GM18951 (cell line): ENCODE measurements around the gene MEF2D.

Experiments used
- POLR2A ChIP-seq: IDR thresholded peaks from 4 replicates; pipeline ENCODE4 v1.6.1; 2011; ENCODE audit warnings: mild to moderate bottlenecking; ENCODE audit not compliant: insufficient read length, insufficient read depth; ENCODE audit errors: extremely low read depth
- in situ Hi-C: fragments of 300-500 bp; cut with MboI; formaldehyde crosslinking; loops from one replicate; pipeline ENCODE4 v1.12.0; 2022; ENCODE audit warnings: low sequenced_read_pairs, mixed read lengths, inconsistent platforms; ENCODE audit not compliant: unreplicated experiment

MEF2D gene

DNA sequence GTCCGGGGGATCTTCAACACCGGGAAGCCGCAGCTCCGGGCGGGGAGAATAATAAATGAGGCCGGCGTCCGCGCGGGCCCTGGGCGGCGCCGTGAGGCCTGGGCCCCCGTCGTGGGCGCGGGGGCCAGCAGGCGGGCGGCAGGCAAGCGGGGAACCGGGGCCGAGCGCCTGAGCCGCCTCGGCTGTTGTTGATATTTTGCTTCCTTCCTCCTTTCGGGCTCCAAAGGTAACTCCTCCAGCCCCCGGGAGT lies at the start of gene MEF2D:
TSS of gene MEF2D (minus strand) at position 233 of the 250 bp plus-strand sequence. CDS start 17,483 bp downstream, outside the sequence.
- TF ChIP-seq POLR2A, result no peak
- in situ Hi-C loops, result no loop called here

DNA sequence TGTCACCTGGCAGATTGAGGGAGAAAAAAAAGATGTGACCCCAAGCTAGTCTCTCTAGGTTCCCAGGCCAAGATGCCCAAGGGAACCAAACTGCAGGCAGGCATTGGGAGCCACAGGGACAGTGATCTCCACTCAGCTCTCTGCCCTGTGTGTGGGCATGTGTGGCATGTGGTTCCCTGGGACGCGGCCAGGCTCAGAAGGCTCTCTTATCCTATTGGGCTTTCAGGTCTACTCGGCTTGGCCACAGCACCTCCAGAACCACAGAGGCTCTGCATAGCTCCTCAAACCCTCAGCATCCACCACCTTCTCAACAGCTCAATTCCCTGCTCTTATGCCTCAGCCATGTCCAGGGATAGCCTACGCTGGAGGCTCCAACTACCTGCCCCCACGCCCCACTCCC lies 49.8 kb upstream of the MEF2D start:
- in situ Hi-C loops, result no loop called here
- TF ChIP-seq POLR2A, result no peak

DNA sequence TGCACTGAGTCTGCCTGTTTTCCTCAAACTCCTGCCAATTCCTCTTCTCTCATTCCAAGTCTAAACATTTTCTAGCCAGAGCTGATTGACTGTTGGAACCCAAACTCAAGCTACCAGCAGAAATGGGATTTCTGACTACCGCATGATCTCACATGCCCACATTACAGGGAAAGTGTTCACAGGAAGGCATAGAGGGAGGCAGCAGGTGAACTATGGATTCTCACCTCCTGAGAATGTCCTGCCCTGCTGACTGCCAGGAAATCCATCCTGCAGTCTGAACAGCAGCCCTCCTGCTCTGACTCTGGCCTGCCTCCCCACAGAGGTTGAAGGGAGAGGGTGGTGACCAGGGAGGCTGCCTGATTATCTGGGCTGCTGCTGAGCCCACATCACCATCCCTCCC lies 49.3 kb upstream of the MEF2D start:
- no peak for TF ChIP-seq POLR2A
- in situ Hi-C loops, result no loop called here

DNA sequence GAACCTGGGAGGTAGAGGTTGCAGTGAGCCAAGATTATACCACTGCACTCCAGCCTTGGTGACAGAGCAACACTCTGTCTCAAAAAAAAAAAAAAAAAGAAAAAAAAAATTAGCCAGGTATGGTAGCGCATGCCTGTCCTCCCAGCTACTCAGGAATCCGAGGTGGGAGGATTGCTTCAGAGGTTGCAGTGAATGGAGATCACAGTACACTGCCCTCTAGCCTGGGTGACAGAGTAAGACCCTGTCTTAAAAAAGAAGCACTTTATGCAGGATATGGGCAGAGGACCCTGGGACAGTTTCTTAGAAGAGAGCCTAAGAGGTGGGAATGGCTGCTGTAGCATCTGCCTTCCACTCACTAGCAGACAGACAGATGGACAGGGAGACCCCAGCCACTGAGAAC lies 48.8 kb upstream of the MEF2D start:
- in situ Hi-C loops, result no loop called here
- no peak for TF ChIP-seq POLR2A

DNA sequence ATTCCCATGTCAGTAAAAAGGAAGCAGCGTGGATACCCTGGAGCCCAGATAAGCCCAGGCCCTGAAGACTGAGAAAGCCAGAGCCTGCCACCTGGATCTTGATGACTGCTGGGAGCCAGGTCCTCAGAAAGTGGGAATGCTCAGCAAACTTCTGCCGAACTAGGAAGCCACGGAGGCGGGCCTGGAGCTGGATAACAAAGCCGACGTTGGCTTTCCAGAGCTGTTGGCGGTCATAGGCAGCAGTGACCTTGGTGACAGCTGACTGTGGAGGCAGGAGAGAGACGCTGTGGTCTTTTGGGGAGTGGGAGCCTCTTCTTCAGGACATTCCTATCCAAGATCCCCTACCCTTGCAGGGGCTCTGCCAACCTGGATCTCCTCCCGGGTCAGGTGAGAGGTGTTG lies 47.4 kb upstream of the MEF2D start:
- in situ Hi-C loops, result no loop called here
- TF ChIP-seq POLR2A, result no peak

DNA sequence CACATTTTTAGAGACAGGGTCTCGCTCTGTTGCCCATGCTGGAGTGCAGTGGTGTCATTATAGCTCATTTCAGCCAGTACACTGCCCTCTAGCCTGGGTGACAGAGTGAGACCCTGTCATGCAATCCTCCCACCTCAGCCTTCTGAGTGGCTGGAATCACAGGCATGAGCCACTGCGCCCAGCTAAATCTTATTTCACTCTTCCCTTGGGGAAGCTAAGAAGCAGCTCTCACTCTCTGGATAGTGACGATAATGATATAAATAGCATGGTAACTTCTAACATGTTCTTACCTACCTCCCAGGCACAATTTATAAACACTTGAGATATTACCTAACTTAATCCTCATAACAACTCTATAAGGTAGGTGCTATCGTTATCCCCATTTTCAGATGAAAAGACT lies 46.9 kb upstream of the MEF2D start:
- no peak for TF ChIP-seq POLR2A
- in situ Hi-C loops, result no loop called here

DNA sequence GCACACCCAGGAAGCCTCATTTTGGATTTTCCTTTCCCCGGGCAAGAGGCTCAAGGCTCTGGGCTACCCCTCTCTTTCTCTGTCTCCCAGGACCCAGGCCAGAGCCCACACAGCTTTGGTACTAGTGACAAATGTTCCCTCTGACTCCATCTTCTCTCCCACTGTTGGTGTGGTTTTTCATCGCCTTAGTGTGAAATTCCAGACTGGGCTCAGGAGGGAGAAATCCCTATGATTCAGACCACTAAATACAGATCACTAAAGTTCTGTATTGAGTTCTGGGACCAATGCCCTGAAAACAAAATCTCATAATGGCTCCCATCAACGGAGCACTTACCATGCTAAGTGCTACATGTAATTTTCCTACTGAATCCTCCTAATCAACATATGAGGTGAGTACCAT lies 45.7 kb upstream of the MEF2D start:
- in situ Hi-C loops, result no loop called here
- TF ChIP-seq POLR2A, result no peak

DNA sequence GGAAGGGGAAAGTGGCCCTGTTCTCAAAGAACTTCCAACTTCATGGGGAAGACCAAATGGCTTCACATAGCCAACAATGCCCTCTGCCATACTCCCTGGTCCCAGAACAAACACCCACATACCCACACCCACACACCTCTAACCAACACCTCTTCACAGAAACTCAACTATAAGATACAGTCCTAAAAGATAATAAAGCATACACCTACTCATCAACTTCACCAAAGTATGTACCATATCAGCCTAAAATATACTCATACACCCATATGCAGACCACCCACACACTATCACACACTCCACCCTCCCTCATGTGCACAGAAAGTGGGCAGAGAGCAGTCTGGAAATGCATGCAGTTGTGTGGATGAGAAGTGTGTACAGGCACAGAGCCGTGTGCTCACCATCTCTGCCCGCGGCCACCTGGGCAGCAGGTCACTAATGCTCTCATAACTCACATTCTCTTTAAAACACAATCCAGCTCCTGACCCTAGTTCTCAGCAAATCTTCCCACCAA lies 44.1 kb upstream of the MEF2D start:
- no peak for TF ChIP-seq POLR2A
- in situ Hi-C loops, result no loop called here

DNA sequence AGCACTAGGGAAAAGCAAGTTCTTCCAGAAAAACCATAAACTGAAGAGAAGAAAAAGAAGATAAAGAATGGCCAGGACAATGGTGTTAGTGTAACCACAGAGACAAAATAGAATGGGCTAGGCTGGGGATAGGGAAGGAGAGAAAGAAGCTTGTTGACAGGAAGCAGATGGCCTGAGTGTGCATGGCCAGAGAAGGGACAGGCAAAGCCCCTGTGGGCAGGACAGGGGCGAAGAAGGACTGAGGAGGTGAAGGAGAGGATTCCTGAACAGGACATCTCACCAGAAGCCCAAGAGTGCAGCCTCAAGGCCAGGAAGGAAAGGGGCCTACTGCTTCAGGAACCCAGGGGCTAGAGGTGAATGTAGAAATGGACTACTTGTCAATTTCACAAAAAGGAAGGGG lies 42.5 kb upstream of the MEF2D start:
- no peak for TF ChIP-seq POLR2A
- in situ Hi-C loops, result no loop called here

DNA sequence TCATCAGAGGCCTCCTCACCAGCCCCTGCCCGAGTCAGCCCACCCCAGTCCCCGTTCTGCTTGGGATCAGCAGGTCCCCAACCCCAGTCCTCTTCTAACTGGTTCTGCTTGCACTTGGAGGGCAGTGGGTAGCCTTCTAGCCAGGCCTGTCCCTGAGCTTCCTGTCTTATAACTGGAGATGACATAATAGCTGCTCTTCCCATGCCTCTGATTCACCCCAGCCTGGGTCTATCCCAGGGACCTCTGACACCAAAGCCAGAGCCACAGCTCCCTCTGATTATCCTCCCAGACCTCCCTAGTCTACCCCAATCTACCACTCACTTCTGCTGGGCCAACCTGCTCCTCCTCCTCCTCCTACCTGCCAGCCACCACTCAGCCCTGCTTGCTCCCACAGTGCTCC lies 40.4 kb upstream of the MEF2D start:
- TF ChIP-seq POLR2A, result no peak
- in situ Hi-C loops, result no loop called here

DNA sequence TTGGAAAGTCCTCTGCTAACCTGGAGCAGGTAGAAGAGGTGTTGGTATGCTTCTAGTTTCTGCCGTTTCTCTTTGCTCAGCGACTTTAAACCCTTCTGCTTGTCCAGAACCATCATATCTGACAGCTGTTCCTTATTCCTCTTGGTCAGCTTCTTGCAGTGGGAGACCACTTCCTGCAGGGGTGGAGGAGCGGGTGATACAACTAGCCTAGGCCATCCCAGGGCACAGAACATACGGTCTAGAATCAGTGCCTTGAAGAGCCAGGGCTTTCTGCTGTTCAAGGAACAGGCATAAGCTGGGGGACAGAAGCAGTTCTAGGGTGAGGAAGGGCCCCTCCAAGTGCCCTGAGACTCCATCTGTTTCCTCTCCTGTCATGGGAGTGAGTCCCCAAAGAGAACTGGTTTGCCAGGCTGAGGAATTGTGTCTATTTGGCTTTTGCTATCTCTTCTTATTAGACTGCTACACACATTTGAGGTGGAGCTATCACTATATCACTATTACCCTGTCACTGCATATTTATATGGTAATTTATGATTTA lies 39.3 kb upstream of the MEF2D start:
- no peak for TF ChIP-seq POLR2A
- in situ Hi-C loops, result no loop called here

DNA sequence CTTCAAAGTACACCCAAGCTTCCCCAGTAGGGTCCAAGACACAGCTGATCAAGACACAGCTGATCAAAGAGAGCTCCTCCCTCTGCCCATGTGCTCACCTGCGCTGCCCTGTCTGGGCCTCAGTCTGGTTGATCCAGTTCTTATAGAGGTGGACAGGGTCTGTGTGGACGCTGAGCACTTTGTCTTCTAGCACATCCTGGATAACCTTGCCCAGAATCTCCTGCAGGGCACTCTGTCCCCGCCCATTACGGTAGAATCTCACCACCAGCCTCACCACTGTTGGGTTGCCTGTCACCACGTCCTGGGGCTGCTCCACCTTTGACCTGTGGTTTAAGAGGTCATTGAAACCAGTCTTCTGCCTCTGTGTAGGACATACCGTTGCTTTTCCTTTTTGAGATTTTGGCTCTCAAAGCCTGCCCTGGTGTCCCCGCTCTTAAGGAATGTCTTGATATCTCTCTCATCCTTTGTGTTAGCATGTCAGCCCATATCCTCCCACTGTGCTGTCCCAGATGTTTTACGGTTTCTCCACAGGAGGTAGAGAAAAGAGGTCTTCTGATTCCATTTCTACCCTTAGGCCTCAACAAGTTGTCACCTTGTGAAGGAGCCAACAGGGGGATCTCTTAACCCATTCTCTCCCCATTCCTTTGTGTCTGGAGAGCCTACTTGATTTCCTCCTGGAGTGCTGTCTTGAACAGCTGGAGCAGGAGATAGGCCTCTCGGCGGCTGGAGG lies 38.3 kb upstream of the MEF2D start:
- in situ Hi-C loops, result no loop called here
- TF ChIP-seq POLR2A, result no peak

DNA sequence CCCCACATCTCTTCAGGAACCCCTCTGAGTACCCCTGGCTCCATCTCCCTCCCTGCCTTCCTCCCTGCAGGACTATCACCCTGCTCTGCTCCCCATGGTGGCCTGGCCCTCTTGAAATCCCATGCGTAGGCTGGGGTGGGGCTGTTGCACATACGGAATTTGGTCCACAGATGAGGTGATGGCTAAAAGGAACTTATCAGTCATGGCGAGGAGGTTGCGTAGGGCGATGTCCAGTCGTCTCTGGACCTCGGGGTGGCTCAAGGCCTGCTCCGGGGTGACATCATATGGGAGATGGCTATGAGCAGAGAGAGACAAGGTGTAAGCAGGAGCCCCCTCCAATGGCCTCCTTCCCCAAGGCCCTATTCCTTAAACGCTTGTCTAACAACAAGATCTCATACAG lies 36.5 kb upstream of the MEF2D start:
- no peak for TF ChIP-seq POLR2A
- in situ Hi-C loops, result no loop called here

DNA sequence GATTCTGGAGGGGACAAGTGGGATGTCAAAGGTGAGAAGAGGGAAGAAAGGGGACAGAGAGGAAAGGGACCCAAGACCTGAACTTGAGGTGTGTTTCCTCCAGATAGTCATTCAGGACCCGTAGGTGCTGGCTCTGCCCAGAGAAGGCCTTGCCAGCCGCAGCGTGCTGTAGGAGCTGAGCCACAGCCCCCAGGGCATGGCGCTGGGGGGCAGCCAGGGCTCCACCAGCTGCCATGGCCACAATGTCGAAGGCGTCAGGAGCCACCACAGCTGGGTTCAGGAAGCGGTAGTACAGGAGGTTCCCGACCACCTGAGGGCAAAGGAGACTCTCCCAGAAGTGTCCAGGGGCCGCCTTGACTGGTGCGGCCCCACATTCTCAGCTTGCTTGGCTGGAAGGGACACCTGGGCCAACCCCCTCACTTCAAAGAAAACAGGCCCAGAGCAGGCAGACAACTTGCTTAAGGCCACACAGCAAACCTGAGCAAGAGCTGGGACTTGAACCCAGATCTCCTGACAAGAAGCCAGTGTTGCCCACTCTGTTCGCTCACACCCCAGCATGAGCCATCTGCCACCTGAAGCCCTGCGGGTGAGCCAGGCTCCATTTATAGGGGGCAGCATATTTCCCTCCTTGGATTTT lies 34.0 kb upstream of the MEF2D start:
- no peak for TF ChIP-seq POLR2A
- in situ Hi-C loops, result no loop called here

DNA sequence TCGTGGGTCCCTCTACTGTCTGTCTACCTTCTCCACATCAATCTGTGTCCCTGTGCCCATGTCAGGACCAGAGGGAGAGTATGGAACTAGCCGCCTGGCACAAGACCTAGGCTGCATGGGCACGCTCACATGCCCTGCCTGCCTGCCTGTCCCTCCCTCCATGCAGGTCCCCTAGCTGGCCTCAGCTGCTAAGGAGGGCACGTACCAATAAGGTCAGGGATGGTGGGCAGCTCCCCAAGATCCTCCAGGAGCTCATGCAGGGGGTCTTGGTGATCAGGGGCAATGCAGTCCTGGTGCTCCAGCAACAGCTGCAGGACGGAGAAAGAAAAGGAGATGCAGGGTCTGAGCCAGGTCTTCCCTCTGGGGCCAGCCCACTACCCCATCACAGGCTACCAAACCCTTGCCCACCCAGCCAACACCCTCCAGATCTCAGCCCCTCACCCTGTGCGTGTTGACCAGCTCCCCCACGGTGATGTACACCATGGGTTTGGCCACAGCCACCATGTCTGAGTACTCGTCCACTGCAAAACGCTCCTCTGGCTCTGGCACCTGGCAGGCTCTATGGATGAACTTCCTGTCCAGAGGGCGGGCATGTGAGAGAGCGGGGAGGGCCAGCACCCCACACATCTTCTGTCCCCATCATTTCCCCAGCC lies 33.1 kb upstream of the MEF2D start:
- in situ Hi-C loops, result no loop called here
- TF ChIP-seq POLR2A, result no peak
